HG03025 (cell line): ENCODE results near the gene BTNL9.
"Not testable (repeated sequence)": the region's sequence is repeated elsewhere in the genome, so short reads cannot be mapped to it uniquely, and the experiment has no call there.

Experiments
- ATAC-seq: cut with Tn5 transposase; IDR thresholded peaks from one replicate; pipeline ENCODE4 v1.9.1; 2021; ENCODE audit warnings: mild to moderate bottlenecking, moderate library complexity; ENCODE audit not compliant: unreplicated experiment, low FRiP score

BTNL9 gene

GRCh38 chr5:181059297-181060230 is 19.5 kb downstream of the BTNL9 start:
- no peak for ATAC-seq

GRCh38 chr5:181060231-181060590 is 20.1 kb downstream of the BTNL9 start:
- ATAC-seq: no peak

GRCh38 chr5:181060924-181061323 is 20.9 kb downstream of the BTNL9 start:
- no peak for ATAC-seq

- ATAC-seq: no peak
Measured at GRCh38 chr5:181061645-181062044, 21.6 kb downstream of the BTNL9 start.

GRCh38 chr5:181062631-181063030 is 22.6 kb downstream of the BTNL9 start:
- no peak for ATAC-seq

GRCh38 chr5:181063514-181063913 is 23.4 kb downstream of the BTNL9 start:
- no peak for ATAC-seq

GRCh38 chr5:181064987-181065386 is 24.9 kb downstream of the BTNL9 start:
- ATAC-seq: no peak

GRCh38 chr5:181069767-181070491 is 29.9 kb downstream of the BTNL9 start:
- no peak for ATAC-seq

- ATAC-seq: no peak
Measured at GRCh38 chr5:181070523-181070922, 30.5 kb downstream of the BTNL9 start.

GRCh38 chr5:181071257-181071656 is 31.2 kb downstream of the BTNL9 start:
- ATAC-seq: no peak

- no peak for ATAC-seq
Measured at GRCh38 chr5:181076920-181077319, 36.9 kb downstream of the BTNL9 start.

- no peak for ATAC-seq
Measured at GRCh38 chr5:181081989-181082388, 41.9 kb downstream of the BTNL9 start.

- no peak for ATAC-seq
Measured at GRCh38 chr5:181084621-181085195, 44.6 kb downstream of the BTNL9 start.

GRCh38 chr5:181086026-181086883 is 46.2 kb downstream of the BTNL9 start:
- no peak for ATAC-seq

- no peak for ATAC-seq
Measured at GRCh38 chr5:181086884-181087205, 46.8 kb downstream of the BTNL9 start.

- ATAC-seq: no peak
Measured at GRCh38 chr5:181087309-181087708, 47.2 kb downstream of the BTNL9 start.

GRCh38 chr5:181088289-181088688 is 48.2 kb downstream of the BTNL9 start:
- ATAC-seq: no peak

- ATAC-seq: no peak
Measured at GRCh38 chr5:181092428-181092827, 52.4 kb downstream of the BTNL9 start.

GRCh38 chr5:181095162-181095561 is 55.1 kb downstream of the BTNL9 start:
- ATAC-seq: not testable (repeated sequence)

GRCh38 chr5:181096721-181097382 is 56.8 kb downstream of the BTNL9 start:
- ATAC-seq: not testable (repeated sequence)
